GM12801 (cell line): Measurements from ENCODE around the gene ADARB2.

Experiments used
- CTCF ChIP-seq: IDR thresholded peaks from one replicate; pipeline ENCODE4 v1.5.1; 2011; ENCODE audit warnings: control low read depth; ENCODE audit not compliant: insufficient read length; ENCODE audit errors: extremely low read depth

The ADARB2 gene

GRCh38 chr10:1309617-1310270 is 427.6 kb downstream of the ADARB2 start:
- TF ChIP-seq CTCF, result no peak

GRCh38 chr10:1308962-1309616 is 428.2 kb downstream of the ADARB2 start:
- TF ChIP-seq CTCF, result no peak

- no peak for TF ChIP-seq CTCF
Measured at GRCh38 chr10:1308173-1308961, 429.0 kb downstream of the ADARB2 start.

GRCh38 chr10:1301143-1301542 is 436.2 kb downstream of the ADARB2 start:
- no peak for TF ChIP-seq CTCF

GRCh38 chr10:1300218-1300617 is 437.1 kb downstream of the ADARB2 start:
- TF ChIP-seq CTCF, result no peak

GRCh38 chr10:1299041-1299726 is 438.1 kb downstream of the ADARB2 start:
- no peak for TF ChIP-seq CTCF

- no peak for TF ChIP-seq CTCF
Measured at GRCh38 chr10:1297566-1298301, 439.6 kb downstream of the ADARB2 start.
